HEK293 (cell line): ENCODE measurements around the gene FAH.

Experiments
- CTCF ChIA-PET: fragments of 350-600 bp; formaldehyde crosslinking; extraction: SDS; loops from one replicate; lab custom pipeline; 2021; ENCODE audit warnings: antibody characterized with exemption; lab: Yijun Ruan, JAX
- POLR2A ChIA-PET: fragments of 300-600 bp; formaldehyde crosslinking; extraction: SDS; loops from one replicate; lab custom pipeline; 2020; ENCODE audit warnings: antibody characterized with exemption, inconsistent platforms; lab: Yijun Ruan, JAX
- H3K27ac ChIP-seq: fragments of 200-500 bp; sonication (Bioruptor generic); 2 replicates; pipeline ENCODE4 v1.5.1; 2014; ENCODE audit warnings: low read depth, low read length, control low read depth, inconsistent platforms; ENCODE audit errors: extremely low read depth
- H3K36me3 ChIP-seq, 2 experiments: fragments of 200-500 bp in 1 of 2; sonication (Bioruptor generic) in 1 of 2; 1 replicate in 1 of 2; 2 replicates in 1 of 2; pipeline ENCODE4 v1.5.1; 2014 to 2017; ENCODE audit warnings: inconsistent platforms in 2 of 2, low read length in 2 of 2; ENCODE audit not compliant: control insufficient read depth in 2 of 2, insufficient read depth in 1 of 2
- H3K4me1 ChIP-seq: fragments of 200-500 bp; sonication (Bioruptor generic); 2 replicates; pipeline ENCODE4 v1.5.1; 2014; ENCODE audit warnings: mild to moderate bottlenecking, low read length, inconsistent platforms; ENCODE audit not compliant: control insufficient read depth, insufficient read depth
- H3K4me3 ChIP-seq: 2 replicates; pipeline ENCODE4 v1.5.1; 2011; ENCODE audit warnings: low read depth, mild to moderate bottlenecking, control low read depth, low read length, moderate library complexity
- H3K9me3 ChIP-seq: fragments of 200-500 bp; sonication (Bioruptor generic); 2 replicates; pipeline ENCODE4 v1.5.1; 2014; ENCODE audit warnings: low read depth, low read length, inconsistent platforms; ENCODE audit not compliant: control insufficient read depth, insufficient read depth
- IKZF3 ChIP-seq: fragments of 450-650 bp; IDR thresholded peaks from 2 replicates; pipeline ENCODE4 v1.5.0; 2018; ENCODE audit warnings: missing biosample characterization, mild to moderate bottlenecking, missing genetic modification characterization, moderate library complexity
- KLF1 ChIP-seq: fragments of 450-650 bp; formaldehyde crosslinking; IDR thresholded peaks from 2 replicates; pipeline ENCODE4 v1.5.1; 2016; ENCODE audit warnings: missing biosample characterization, missing genetic modification characterization
- KLF17 ChIP-seq: fragments of 450-650 bp; formaldehyde crosslinking; IDR thresholded peaks from 2 replicates; pipeline ENCODE4 v1.5.1; 2016; ENCODE audit warnings: missing biosample characterization, missing genetic modification characterization
- KLF7 ChIP-seq: fragments of 450-650 bp; formaldehyde crosslinking; IDR thresholded peaks from 2 replicates; pipeline ENCODE4 v1.5.1; 2016; ENCODE audit warnings: missing biosample characterization, missing genetic modification characterization, borderline replicate concordance
- KLF8 ChIP-seq: fragments of 450-650 bp; formaldehyde crosslinking; IDR thresholded peaks from 2 replicates; pipeline ENCODE4 v1.5.1; 2016; ENCODE audit warnings: missing biosample characterization, missing genetic modification characterization
- MEIS1 ChIP-seq: sonication (generic); formaldehyde crosslinking; IDR thresholded peaks from 2 replicates; pipeline ENCODE4 v1.8.1; 2022; ENCODE audit warnings: missing genetic modification reagents, mild to moderate bottlenecking, borderline replicate concordance
- OSR2 ChIP-seq: fragments of 450-650 bp; formaldehyde crosslinking; IDR thresholded peaks from 2 replicates; pipeline ENCODE4 v1.5.1; 2016; ENCODE audit warnings: missing biosample characterization, missing genetic modification characterization
- PRDM1 ChIP-seq: fragments of 450-650 bp; formaldehyde crosslinking; IDR thresholded peaks from 2 replicates; pipeline ENCODE4; 2016; ENCODE audit warnings: missing biosample characterization, missing genetic modification characterization
- SETDB1 ChIP-seq: IDR thresholded peaks from one replicate; pipeline ENCODE4 v1.6.1; 2017; ENCODE audit warnings: mild to moderate bottlenecking, low read length, moderate library complexity, mixed read lengths; ENCODE audit not compliant: insufficient read length
- SP2 ChIP-seq: fragments of 450-650 bp; formaldehyde crosslinking; IDR thresholded peaks from 2 replicates; pipeline ENCODE4 v1.5.1; 2016; ENCODE audit warnings: missing biosample characterization, missing genetic modification characterization
- ZBTB8A ChIP-seq: fragments of 450-650 bp; formaldehyde crosslinking; IDR thresholded peaks from 2 replicates; pipeline ENCODE4 v1.5.1; 2016; ENCODE audit warnings: missing biosample characterization, missing genetic modification characterization
- ZNF132 ChIP-seq: fragments of 450-650 bp; formaldehyde crosslinking; IDR thresholded peaks from 2 replicates; pipeline ENCODE4 v1.5.1; 2017; ENCODE audit warnings: missing biosample characterization, missing genetic modification characterization, borderline replicate concordance
- ZNF280C ChIP-seq: fragments of 450-650 bp; formaldehyde crosslinking; IDR thresholded peaks from 2 replicates; pipeline ENCODE4 v1.5.1; 2016; ENCODE audit warnings: missing biosample characterization, missing genetic modification characterization
- ZNF366 ChIP-seq: fragments of 450-650 bp; formaldehyde crosslinking; conservative IDR thresholded peaks from 2 replicates; pipeline ENCODE4 v1.5.1; 2016; ENCODE audit warnings: missing biosample characterization, missing genetic modification characterization
- ZNF530 ChIP-seq: fragments of 450-650 bp; formaldehyde crosslinking; IDR thresholded peaks from 2 replicates; pipeline ENCODE4 v1.5.1; 2016; ENCODE audit warnings: low read depth, missing biosample characterization, missing genetic modification characterization
- ZNF585B ChIP-seq: fragments of 450-650 bp; formaldehyde crosslinking; IDR thresholded peaks from 2 replicates; pipeline ENCODE4 v1.5.1; 2016; ENCODE audit warnings: missing biosample characterization, missing genetic modification characterization
- ZNF624 ChIP-seq: fragments of 450-650 bp; formaldehyde crosslinking; IDR thresholded peaks from 2 replicates; pipeline ENCODE4 v1.5.1; 2017; ENCODE audit warnings: missing biosample characterization, missing genetic modification characterization
- ZNF658 ChIP-seq: fragments of 450-650 bp; formaldehyde crosslinking; IDR thresholded peaks from 2 replicates; pipeline ENCODE4; 2016; ENCODE audit warnings: missing biosample characterization, missing genetic modification characterization
- ZNF777 ChIP-seq: fragments of 450-650 bp; formaldehyde crosslinking; IDR thresholded peaks from 2 replicates; pipeline ENCODE4 v1.5.1; 2017; ENCODE audit warnings: missing biosample characterization, missing genetic modification characterization, borderline replicate concordance
- ZSCAN5A ChIP-seq: fragments of 450-650 bp; formaldehyde crosslinking; IDR thresholded peaks from 2 replicates; pipeline ENCODE4 v1.5.1; 2016; ENCODE audit warnings: missing biosample characterization, missing genetic modification characterization
- TF ChIP-seq, protein P1 (sequence below): fragments of 450-650 bp; IDR thresholded peaks from 2 replicates; pipeline ENCODE4 v1.5.1; 2018; ENCODE audit warnings: missing biosample characterization, mild to moderate bottlenecking, missing genetic modification characterization

FAH gene

GRCh38 chr15:80159811-80160569 is 7.2 kb downstream of the FAH start:
- Histone ChIP-seq H3K36me3 (peaks cover 6 to 54% of the 10 kb centered on the region in 2 experiments; a peak in 2 of 3 replicates), H3K27ac (no peak overlapping the region), H3K4me3 (no peak overlapping the region), H3K9me3 (no peaks in the 10 kb centered on the region), H3K4me1 (no peaks in the 10 kb centered on the region)
- POLR2A ChIA-PET: no interaction called here
- CTCF ChIA-PET: no interaction called here
- no peak for TF ChIP-seq KLF1 (tag by site-specific recombination)

DNA sequence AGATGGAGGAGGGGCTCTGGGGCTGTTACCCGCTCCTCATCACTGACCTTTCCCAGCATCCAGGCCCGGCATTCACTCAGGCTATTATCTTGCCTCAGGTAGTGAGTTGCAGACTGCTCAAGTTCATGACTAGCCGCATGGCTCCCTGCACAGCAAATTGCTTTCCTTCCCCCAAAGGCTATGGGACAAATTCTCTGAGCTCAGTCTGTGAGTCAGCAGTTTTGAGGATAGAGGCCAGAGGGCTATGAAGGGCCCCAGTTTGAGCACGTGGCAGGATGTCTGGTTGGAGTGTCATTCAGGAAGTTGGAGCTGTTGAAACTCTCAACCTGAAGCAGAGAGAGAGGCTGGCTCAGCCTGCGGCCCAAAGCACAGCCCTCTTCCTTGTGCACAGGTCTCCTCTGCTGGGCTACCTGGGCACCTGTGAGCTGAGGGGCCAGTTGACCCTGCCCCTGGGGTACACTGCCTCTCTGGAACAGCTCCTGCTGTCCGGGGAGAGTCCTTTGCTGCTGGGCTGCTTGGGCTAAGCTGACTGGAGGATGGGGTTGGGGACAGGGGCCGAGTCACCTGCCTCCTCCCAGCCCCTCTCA is 7.9 kb downstream of the FAH start:
- TF ChIP-seq IKZF3 (tag by site-specific recombination): no peak
- TF ChIP-seq ZNF280C: no peak
- no peak for TF ChIP-seq MEIS1 (CRISPR knock-in tag)
- TF ChIP-seq ZNF658: no peak
- TF ChIP-seq OSR2 (tag by site-specific recombination): no peak
- TF ChIP-seq ZNF624 (tag by site-specific recombination): no peak
- TF ChIP-seq ZNF132 (tag by site-specific recombination): no peak
- no peak for TF ChIP-seq KLF7 (tag by site-specific recombination)
- TF ChIP-seq ZSCAN5A (tag by site-specific recombination): no peak
- no peak overlapping the region for H3K4me3 ChIP-seq
- no peaks in the 10 kb centered on the region for H3K4me1 ChIP-seq
- ChIA-PET CTCF (interaction anchor here (0.7 kb wide), 1 partner anchor 827 kb away, joined by 6 read pairs; no protein-coding TSS in a partner anchor), POLR2A (interaction anchor here (0.7 kb wide), 1 partner anchor 565 kb away, joined by 5 read pairs; no protein-coding TSS in a partner anchor)
- H3K9me3 ChIP-seq: no peaks in the 10 kb centered on the region
- H3K27ac ChIP-seq: no peak overlapping the region
- peaks cover 6 to 54% of the 10 kb centered on the region in 2 experiments; a peak in 2 of 3 replicates for H3K36me3 ChIP-seq

GRCh38 chr15:80161468-80162016 is 8.7 kb downstream of the FAH start:
- ChIA-PET CTCF (interaction anchor here (0.6 to 1.4 kb wide), 2 partner anchors 75 to 100 kb away, joined by 3 read pairs; no protein-coding TSS in a partner anchor), POLR2A (no interaction called here)
- Histone ChIP-seq H3K4me3 (no peak overlapping the region), H3K27ac (no peak overlapping the region), H3K36me3 (peaks cover 6 to 54% of the 10 kb centered on the region in 2 experiments; a peak in 2 of 3 replicates), H3K4me1 (no peaks in the 10 kb centered on the region), H3K9me3 (no peaks in the 10 kb centered on the region)
- no peak for TF ChIP-seq KLF8
- no peak for TF ChIP-seq ZNF777 (tag by site-specific recombination)
- no peak for TF ChIP-seq ZSCAN5A (tag by site-specific recombination)
- no peak for TF ChIP-seq PRDM1 (tag by site-specific recombination)
- no peak for TF ChIP-seq SETDB1
- TF ChIP-seq ZBTB8A (tag by site-specific recombination): no peak
- TF ChIP-seq, protein P1, sequence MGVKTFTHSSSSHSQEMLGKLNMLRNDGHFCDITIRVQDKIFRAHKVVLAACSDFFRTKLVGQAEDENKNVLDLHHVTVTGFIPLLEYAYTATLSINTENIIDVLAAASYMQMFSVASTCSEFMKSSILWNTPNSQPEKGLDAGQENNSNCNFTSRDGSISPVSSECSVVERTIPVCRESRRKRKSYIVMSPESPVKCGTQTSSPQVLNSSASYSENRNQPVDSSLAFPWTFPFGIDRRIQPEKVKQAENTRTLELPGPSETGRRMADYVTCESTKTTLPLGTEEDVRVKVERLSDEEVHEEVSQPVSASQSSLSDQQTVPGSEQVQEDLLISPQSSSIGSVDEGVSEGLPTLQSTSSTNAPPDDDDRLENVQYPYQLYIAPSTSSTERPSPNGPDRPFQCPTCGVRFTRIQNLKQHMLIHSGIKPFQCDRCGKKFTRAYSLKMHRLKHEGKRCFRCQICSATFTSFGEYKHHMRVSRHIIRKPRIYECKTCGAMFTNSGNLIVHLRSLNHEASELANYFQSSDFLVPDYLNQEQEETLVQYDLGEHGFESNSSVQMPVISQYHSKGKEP (tag by site-specific recombination): no peak
- TF ChIP-seq ZNF585B: no peak
- TF ChIP-seq ZNF530 (tag by site-specific recombination): no peak
- TF ChIP-seq SP2: no peak
- no peak for TF ChIP-seq ZNF366
- no peak for TF ChIP-seq KLF17 (tag by site-specific recombination)
